ENCODE measurements around the gene HOXA1.
A peak's percentile ranks its signal among the peaks of the same experiment; 100 is the strongest.

HOXA1 gene

GRCh38 chr7:27133409-27134231 lies 37.8 kb upstream of the HOXA1 start:
- DNase-seq (ENCODE audit: low read depth) = no peak
- TF ChIP-seq, protein P1, sequence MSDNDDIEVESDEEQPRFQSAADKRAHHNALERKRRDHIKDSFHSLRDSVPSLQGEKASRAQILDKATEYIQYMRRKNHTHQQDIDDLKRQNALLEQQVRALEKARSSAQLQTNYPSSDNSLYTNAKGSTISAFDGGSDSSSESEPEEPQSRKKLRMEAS (IDR thresholded peaks at IDR 0.05; ENCODE audit: low read depth, low read length) = no peak
- TF ChIP-seq, protein P2, sequence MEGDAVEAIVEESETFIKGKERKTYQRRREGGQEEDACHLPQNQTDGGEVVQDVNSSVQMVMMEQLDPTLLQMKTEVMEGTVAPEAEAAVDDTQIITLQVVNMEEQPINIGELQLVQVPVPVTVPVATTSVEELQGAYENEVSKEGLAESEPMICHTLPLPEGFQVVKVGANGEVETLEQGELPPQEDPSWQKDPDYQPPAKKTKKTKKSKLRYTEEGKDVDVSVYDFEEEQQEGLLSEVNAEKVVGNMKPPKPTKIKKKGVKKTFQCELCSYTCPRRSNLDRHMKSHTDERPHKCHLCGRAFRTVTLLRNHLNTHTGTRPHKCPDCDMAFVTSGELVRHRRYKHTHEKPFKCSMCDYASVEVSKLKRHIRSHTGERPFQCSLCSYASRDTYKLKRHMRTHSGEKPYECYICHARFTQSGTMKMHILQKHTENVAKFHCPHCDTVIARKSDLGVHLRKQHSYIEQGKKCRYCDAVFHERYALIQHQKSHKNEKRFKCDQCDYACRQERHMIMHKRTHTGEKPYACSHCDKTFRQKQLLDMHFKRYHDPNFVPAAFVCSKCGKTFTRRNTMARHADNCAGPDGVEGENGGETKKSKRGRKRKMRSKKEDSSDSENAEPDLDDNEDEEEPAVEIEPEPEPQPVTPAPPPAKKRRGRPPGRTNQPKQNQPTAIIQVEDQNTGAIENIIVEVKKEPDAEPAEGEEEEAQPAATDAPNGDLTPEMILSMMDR (IDR thresholded peaks at IDR 0.05; ENCODE audit: low read depth, low read length) = no peak
- no peak for TF ChIP-seq POLR2A (IDR thresholded peaks at IDR 0.05; ENCODE audit: extremely low read depth, insufficient read length)
- no peak for TF ChIP-seq MYC (IDR thresholded peaks at IDR 0.05; ENCODE audit: low read depth, low read length)
- no peak overlapping the region for H3K4me3 ChIP-seq (ENCODE audit: low read depth, low read length)

- DNase-seq (ENCODE audit: low read depth) = no peak
- no peak overlapping the region for H3K4me3 ChIP-seq (ENCODE audit: low read depth, low read length)
- TF ChIP-seq, protein P2 (IDR thresholded peaks at IDR 0.05; ENCODE audit: low read depth, low read length) = no peak
- TF ChIP-seq MYC (IDR thresholded peaks at IDR 0.05; ENCODE audit: low read depth, low read length) = no peak
- TF ChIP-seq POLR2A (IDR thresholded peaks at IDR 0.05; ENCODE audit: extremely low read depth, insufficient read length) = no peak
- TF ChIP-seq, protein P1 (IDR thresholded peaks at IDR 0.05; ENCODE audit: low read depth, low read length) = no peak
Observed at GRCh38 chr7:27132978-27133377, 37.2 kb upstream of the HOXA1 start.

DNA sequence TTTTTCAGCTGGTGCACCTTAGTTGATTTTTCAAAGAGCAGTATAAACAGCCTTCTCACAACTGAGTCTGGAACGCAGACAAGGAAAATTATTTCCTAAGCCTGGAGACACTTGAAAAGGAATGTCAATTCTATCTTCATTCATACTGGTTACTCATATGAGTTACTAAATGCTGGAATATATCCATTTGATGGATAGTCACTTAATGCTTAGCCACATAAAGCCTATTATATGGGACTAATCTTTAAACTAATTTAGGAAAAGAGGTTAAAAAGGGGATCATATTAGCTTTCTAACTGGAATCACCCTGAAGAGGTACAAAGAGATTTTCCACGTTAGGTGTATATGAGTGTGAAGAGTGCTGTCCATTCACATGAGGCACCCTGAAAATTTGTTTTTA lies 36.4 kb upstream of the HOXA1 start:
- no peak overlapping the region for H3K4me3 ChIP-seq (ENCODE audit: low read depth, low read length)
- TF ChIP-seq, protein P2 (IDR thresholded peaks at IDR 0.05; ENCODE audit: low read depth, low read length) = no peak
- TF ChIP-seq, protein P1 (IDR thresholded peaks at IDR 0.05; ENCODE audit: low read depth, low read length) = no peak
- no peak for TF ChIP-seq POLR2A (IDR thresholded peaks at IDR 0.05; ENCODE audit: extremely low read depth, insufficient read length)
- no peak for TF ChIP-seq MYC (IDR thresholded peaks at IDR 0.05; ENCODE audit: low read depth, low read length)
- DNase-seq (ENCODE audit: low read depth) = no peak

DNA sequence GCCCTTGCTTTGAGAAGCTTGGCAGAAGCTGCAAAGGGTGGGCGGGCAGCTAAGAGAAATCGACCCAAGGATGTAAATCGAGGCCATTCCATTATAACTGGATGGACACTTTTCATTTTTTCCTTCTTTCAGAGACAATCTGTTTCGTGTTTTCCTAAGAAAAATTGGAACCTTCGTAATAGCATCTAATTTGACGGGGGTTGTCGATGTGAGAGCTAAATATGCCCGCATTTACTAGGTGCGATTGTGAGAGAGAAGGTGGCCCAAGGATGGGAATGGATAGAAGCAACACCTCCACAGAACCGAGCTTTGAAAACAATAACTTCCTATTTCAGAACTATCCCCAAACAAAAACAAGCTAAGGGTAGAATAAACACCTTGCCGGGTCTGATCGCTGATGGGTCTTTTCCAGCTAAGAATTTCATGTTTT lies 35.6 kb upstream of the HOXA1 start:
- no peak for DNase-seq (ENCODE audit: low read depth)
- TF ChIP-seq MYC (IDR thresholded peaks at IDR 0.05; ENCODE audit: low read depth, low read length) (no peak), POLR2A (IDR thresholded peaks at IDR 0.05; ENCODE audit: extremely low read depth, insufficient read length) (no peak)
- TF ChIP-seq, protein P2 (IDR thresholded peaks at IDR 0.05; ENCODE audit: low read depth, low read length) = no peak
- TF ChIP-seq, protein P1 (IDR thresholded peaks at IDR 0.05; ENCODE audit: low read depth, low read length) = no peak
- H3K4me3 ChIP-seq (ENCODE audit: low read depth, low read length) = peak overlapping the region; percentile 66

DNA sequence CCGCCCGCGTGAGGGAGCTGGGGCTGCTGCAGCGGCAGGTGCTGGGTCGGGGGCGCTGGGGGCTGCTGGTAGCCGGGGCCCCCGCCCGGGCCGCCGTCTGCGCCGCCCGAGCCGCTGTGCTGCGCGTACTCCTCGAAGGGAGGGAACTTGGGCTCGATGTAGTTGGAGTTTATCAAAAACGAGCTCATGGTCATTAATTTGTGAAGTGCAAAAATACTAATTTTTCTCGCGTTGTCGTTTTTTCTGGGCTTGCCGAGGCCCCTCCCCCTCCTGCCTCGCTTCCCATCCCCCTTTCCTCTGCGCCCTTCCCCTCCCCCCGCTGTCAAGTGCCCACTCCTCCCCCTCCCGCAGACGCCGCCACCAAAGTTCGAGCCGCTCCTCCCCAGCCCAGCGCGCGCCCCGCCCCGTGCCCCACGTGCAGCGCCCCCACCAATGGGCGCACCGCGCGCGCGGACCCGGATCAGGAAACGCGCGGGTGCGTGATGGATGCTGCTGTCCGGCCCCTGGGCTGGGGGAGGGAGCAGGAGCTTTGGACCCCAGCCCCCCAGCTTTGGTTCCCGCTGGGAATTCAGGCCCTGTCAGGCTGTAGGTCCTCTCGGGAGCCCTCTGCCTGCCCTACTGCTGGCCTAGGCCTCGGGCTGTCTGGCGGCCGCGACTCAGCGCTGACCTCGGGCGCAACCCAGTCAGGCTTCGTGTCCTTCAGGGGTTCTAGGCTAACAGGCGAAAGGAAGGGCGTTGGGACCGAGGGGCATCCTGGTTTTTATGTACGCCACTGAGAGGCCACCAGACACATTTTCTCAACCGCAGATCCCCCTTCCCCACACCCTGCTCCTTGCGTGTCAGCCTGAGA lies 35.0 kb upstream of the HOXA1 start, which contains the start of gene HOXA4:
Gene HOXA4 (minus strand): TSS at position 218 of the 850 bp plus-strand sequence. CDS start 24 bp downstream, at position 194.
- DNase-seq (ENCODE audit: low read depth) = peak; percentile 95
- TF ChIP-seq, protein P2 (IDR thresholded peaks at IDR 0.05; ENCODE audit: low read depth, low read length) = no peak
- TF ChIP-seq, protein P1 (IDR thresholded peaks at IDR 0.05; ENCODE audit: low read depth, low read length) = peak; percentile 80
- TF ChIP-seq POLR2A (IDR thresholded peaks at IDR 0.05; ENCODE audit: extremely low read depth, insufficient read length) = peak; percentile 76
- no peak; the same call in 1 of the 2 replicates for TF ChIP-seq MYC (IDR thresholded peaks at IDR 0.05; ENCODE audit: low read depth, low read length)
- H3K4me3 ChIP-seq (ENCODE audit: low read depth, low read length) = peak within 1 kb of the TSS; percentile 66
